ENCODE measurements around the gene MORF4L2. TPM values are rescaled to one million over a fixed set of nuclear protein-coding genes. Genes with fewer than 3 reads are reported as not detected.
"Not testable (repeated sequence)": the region's sequence is repeated elsewhere in the genome, so short reads cannot be mapped to it uniquely, and the experiment has no call there.

MORF4L2 gene
- total RNA-seq, 4 donors from 2014 or later = 150 to 203 (median 193) TPM

- no peak overlapping the region for H3K4me3 ChIP-seq (ENCODE audit: low read depth, poor library complexity, severe bottlenecking)
- WGBS, 2 donors = 48 to 76% methylated on average over 5 of the region's 5 CpGs
- no peak for TF ChIP-seq POLR2A (IDR thresholded peaks at IDR 0.05)
- no peak for TF ChIP-seq CTCF (IDR thresholded peaks at IDR 0.05)
- intact Hi-C loops (cut with DNase I; ENCODE audit: low total_unique reads) = loop anchor here (5.0 kb wide), 1 partner anchor 758 kb away; no protein-coding TSS in a partner anchor
- no peak for DNase-seq (ENCODE audit: low spot score in 2 of 2)
Measured at GRCh38 chrX:103658681-103659433, 27.6 kb downstream of the MORF4L2 start.

- 89 to 97% methylated on average over 2 of the region's 2 CpGs for WGBS, 2 donors
- intact Hi-C loops (cut with DNase I; ENCODE audit: low total_unique reads) = loop anchor here (5.0 kb wide), 1 partner anchor 760 kb away; no protein-coding TSS in a partner anchor
Measured at GRCh38 chrX:103657066-103657465, 29.4 kb downstream of the MORF4L2 start.

GRCh38 chrX:103656617-103657016 lies 29.9 kb downstream of the MORF4L2 start:
- H3K4me3 ChIP-seq (ENCODE audit: low read depth, poor library complexity, severe bottlenecking) = no peak overlapping the region
- 39 to 52% methylated on average over 3 of the region's 3 CpGs for WGBS, 2 donors
- TF ChIP-seq POLR2A (IDR thresholded peaks at IDR 0.05) (no peak), CTCF (IDR thresholded peaks at IDR 0.05) (no peak)
- intact Hi-C loops (cut with DNase I; ENCODE audit: low total_unique reads) = loop anchor here (5.0 kb wide), 1 partner anchor 761 kb away; no protein-coding TSS in a partner anchor
- DNase-seq (ENCODE audit: low spot score in 2 of 2) = no peak

More at GRCh38 chrX:103657066-103657465, 29.4 kb downstream of the MORF4L2 start:
- not testable (repeated sequence) for H3K4me3 ChIP-seq (ENCODE audit: low read depth, poor library complexity, severe bottlenecking); DNase-seq (ENCODE audit: low spot score in 2 of 2)

GRCh38 chrX:103655230-103656000 lies 31.1 kb downstream of the MORF4L2 start:
- H3K4me3 ChIP-seq (ENCODE audit: low read depth, poor library complexity, severe bottlenecking); DNase-seq (ENCODE audit: low spot score in 2 of 2): not testable (repeated sequence)
- intact Hi-C loops (cut with DNase I; ENCODE audit: low total_unique reads) = loop anchor here (5.0 kb wide), 1 partner anchor 762 kb away; no protein-coding TSS in a partner anchor
- WGBS, 2 donors = 80 to 89% methylated on average over 6 to 7 of the region's 7 CpGs

- intact Hi-C loops (cut with DNase I; ENCODE audit: low total_unique reads) = no loop called here
- no peak overlapping the region for H3K4me3 ChIP-seq (ENCODE audit: low read depth, poor library complexity, severe bottlenecking)
- DNase-seq (ENCODE audit: low spot score in 2 of 2) = no peak
Measured at GRCh38 chrX:103651151-103651773, 35.2 kb downstream of the MORF4L2 start.

GRCh38 chrX:103647630-103648029 lies 38.9 kb downstream of the MORF4L2 start:
- 52 to 54% methylated on average over 1 of the region's 1 CpG for WGBS, 2 donors
- DNase-seq (ENCODE audit: low spot score in 2 of 2) = no peak
- no peak overlapping the region for H3K4me3 ChIP-seq (ENCODE audit: low read depth, poor library complexity, severe bottlenecking)
- TF ChIP-seq CTCF (IDR thresholded peaks at IDR 0.05) (no peak), POLR2A (IDR thresholded peaks at IDR 0.05) (no peak)
- intact Hi-C loops (cut with DNase I; ENCODE audit: low total_unique reads) = no loop called here

More at GRCh38 chrX:103651151-103651773, 35.2 kb downstream of the MORF4L2 start:
- TF ChIP-seq POLR2A (IDR thresholded peaks at IDR 0.05) = no peak
- TF ChIP-seq CTCF (IDR thresholded peaks at IDR 0.05) = no peak
- 87 to 95% methylated on average over 2 of the region's 2 CpGs for WGBS, 2 donors
